DND-41 (cell line): ENCODE results near the gene TSC22D2.
A peak's percentile ranks its signal among the peaks of the same experiment; 100 is the strongest.

Experiments used
- ATAC-seq: fragments of 200-7000 bp; cut with Tn5 transposase; 3 replicates; pipeline ENCODE4 v1.9.1; 2021; ENCODE audit warnings: low read depth; ENCODE audit not compliant: insufficient read depth
- DNase-seq: peaks from one replicate; pipeline ENCODE4 v3.0.0-alpha.2; 2020
- H2AFZ ChIP-seq: 2 replicates; pipeline ENCODE4 v1.6.0; 2012; ENCODE audit warnings: low read depth, low read length
- H3K27ac ChIP-seq: 2 replicates; pipeline ENCODE4 v1.5.1; 2012; ENCODE audit warnings: low read length, inconsistent platforms
- H3K27me3 ChIP-seq: fragments of 200-600 bp; sonication (generic); 2 replicates; pipeline ENCODE4 v1.6.0; 2012; ENCODE audit warnings: low read length, mild to moderate bottlenecking, inconsistent platforms; ENCODE audit not compliant: insufficient read depth, poor library complexity
- H3K36me3 ChIP-seq: 2 replicates; pipeline ENCODE4 v1.5.1; 2012; ENCODE audit warnings: low read length, inconsistent platforms; ENCODE audit not compliant: insufficient read depth
- H3K4me1 ChIP-seq: 2 replicates; pipeline ENCODE4 v1.5.1; 2012; ENCODE audit warnings: mild to moderate bottlenecking, low read length; ENCODE audit not compliant: insufficient read depth
- H3K4me2 ChIP-seq: 2 replicates; pipeline ENCODE4 v1.6.0; 2012; ENCODE audit warnings: mild to moderate bottlenecking, moderate library complexity, low read length, inconsistent platforms; ENCODE audit not compliant: insufficient read depth
- H3K4me3 ChIP-seq, 2 experiments: fragments of 200-600 bp in 1 of 2; shearing (Covaris generic) in 1 of 2; 2 replicates each; pipeline ENCODE4 v1.5.1; 2012 to 2016; ENCODE audit warnings: inconsistent platforms in 2 of 2, low read length in 2 of 2, mild to moderate bottlenecking in 2 of 2, low read depth in 1 of 2, moderate library complexity in 1 of 2
- H3K79me2 ChIP-seq: 2 replicates; pipeline ENCODE4 v1.6.0; 2012; ENCODE audit warnings: low read length, inconsistent platforms; ENCODE audit not compliant: insufficient read depth
- H3K9ac ChIP-seq: 2 replicates; pipeline ENCODE4 v1.6.0; 2012; ENCODE audit warnings: low read depth, mild to moderate bottlenecking, inconsistent platforms, low read length, moderate library complexity
- H3K9me3 ChIP-seq: 2 replicates; pipeline ENCODE4 v1.5.1; 2012; ENCODE audit warnings: low read length, moderate library complexity, mild to moderate bottlenecking, inconsistent platforms; ENCODE audit not compliant: insufficient read depth, severe bottlenecking
- H4K20me1 ChIP-seq: 2 replicates; pipeline ENCODE4 v1.6.0; 2012; ENCODE audit warnings: low read length; ENCODE audit not compliant: insufficient read depth
- EZH2 ChIP-seq: IDR thresholded peaks from 3 replicates; pipeline ENCODE4 v1.6.1; 2012; ENCODE audit warnings: borderline replicate concordance, low read depth, mild to moderate bottlenecking, moderate library complexity, low read length, inconsistent platforms; ENCODE audit not compliant: severe bottlenecking
- TF ChIP-seq, protein P1 (sequence below): IDR thresholded peaks from 2 replicates; pipeline ENCODE4 v1.5.1; 2012; ENCODE audit warnings: borderline replicate concordance, low read length, moderate library complexity, mild to moderate bottlenecking; ENCODE audit not compliant: poor library complexity, severe bottlenecking; ENCODE audit errors: extremely low read depth

TSC22D2 gene

DNA sequence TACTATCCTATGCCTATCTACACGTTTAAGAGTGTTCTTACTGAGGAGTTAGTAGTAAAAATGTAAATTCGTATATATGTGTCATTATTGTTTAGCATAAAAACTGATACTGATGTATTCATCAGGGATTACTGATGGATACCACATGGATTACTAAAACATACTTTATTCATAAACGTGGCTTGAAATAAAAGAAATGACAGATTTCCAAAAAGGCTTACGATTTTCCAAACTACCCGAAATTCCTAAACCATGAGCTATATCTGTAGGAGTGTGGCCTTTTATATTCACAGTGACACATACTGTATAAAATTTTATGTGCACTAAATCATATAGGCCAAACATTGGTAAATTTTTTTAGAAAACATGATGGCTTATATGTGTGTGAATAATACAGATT, 6.9 kb downstream of the TSC22D2 start:
- Histone ChIP-seq H3K9me3 (no peaks in the 10 kb centered on the region), H3K27me3 (no peaks in the 10 kb centered on the region), H4K20me1 (peaks cover 62% of the 10 kb centered on the region), H3K4me1 (peaks cover 54% of the 10 kb centered on the region), H3K36me3 (peaks cover 21% of the 10 kb centered on the region; the same call in 1 of the 2 replicates), H3K79me2 (peaks cover 99% of the 10 kb centered on the region), H3K9ac (0 out of 2 replicates have a peak overlapping the region, but pooled peaks have one; percentile 19), H3K4me2 (peak overlapping the region; percentile 91), H3K27ac (no peak overlapping the region), H2AFZ (no peak overlapping the region), H3K4me3 (peak overlapping the region in 1 of 2 experiments; percentile 91; a peak in 1 of 4 replicates)
- TF ChIP-seq, protein P1, sequence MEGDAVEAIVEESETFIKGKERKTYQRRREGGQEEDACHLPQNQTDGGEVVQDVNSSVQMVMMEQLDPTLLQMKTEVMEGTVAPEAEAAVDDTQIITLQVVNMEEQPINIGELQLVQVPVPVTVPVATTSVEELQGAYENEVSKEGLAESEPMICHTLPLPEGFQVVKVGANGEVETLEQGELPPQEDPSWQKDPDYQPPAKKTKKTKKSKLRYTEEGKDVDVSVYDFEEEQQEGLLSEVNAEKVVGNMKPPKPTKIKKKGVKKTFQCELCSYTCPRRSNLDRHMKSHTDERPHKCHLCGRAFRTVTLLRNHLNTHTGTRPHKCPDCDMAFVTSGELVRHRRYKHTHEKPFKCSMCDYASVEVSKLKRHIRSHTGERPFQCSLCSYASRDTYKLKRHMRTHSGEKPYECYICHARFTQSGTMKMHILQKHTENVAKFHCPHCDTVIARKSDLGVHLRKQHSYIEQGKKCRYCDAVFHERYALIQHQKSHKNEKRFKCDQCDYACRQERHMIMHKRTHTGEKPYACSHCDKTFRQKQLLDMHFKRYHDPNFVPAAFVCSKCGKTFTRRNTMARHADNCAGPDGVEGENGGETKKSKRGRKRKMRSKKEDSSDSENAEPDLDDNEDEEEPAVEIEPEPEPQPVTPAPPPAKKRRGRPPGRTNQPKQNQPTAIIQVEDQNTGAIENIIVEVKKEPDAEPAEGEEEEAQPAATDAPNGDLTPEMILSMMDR, result no peak
- no peak for TF ChIP-seq EZH2
- no peak for DNase-seq
- no peak for ATAC-seq

DNA sequence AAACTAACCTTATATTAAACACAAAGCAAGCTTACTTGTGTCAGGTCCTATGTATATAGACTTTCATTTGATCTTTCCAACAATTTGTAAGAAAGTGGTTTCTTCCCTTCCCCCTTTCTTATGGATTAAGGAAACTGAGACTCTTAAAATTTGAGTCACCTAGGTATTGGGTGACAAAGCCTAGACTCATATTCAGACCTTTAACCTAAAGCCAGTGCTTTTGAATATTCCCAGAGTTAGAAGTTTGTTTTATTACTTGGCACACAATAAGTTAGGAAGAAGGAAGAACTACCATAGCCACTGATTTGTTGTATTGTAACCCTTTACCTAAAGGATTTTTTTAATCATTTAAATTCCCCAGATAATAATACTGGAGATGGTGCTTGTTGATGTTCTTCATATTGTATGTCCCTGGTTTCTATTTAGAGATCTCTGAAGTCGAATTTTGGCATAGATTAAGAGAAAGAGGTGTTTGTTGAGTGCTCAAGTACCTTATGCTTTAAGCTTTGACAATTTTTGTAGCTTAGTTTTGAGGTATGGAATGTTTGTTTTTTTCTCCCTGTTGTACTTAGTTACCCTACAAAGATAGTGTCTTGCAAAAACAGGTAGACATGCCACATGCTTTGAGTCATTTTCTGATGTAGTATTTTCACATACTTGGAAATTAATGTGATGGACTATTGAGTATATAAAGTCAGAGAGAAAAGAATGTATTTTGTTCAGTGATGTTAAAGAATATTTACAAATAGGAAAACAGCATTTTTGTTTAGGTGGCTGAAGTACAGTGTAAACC, 11.2 kb downstream of the TSC22D2 start:
- H3K4me1 ChIP-seq, result peaks cover 18% of the 10 kb centered on the region
- H3K27me3 ChIP-seq, result no peaks in the 10 kb centered on the region
- ATAC-seq (no peak), DNase-seq (no peak)
- H3K4me3 ChIP-seq, result no peak overlapping the region
- peaks cover 87% of the 10 kb centered on the region for H3K79me2 ChIP-seq
- H2AFZ ChIP-seq, result no peak overlapping the region
- peak overlapping the region; percentile 8; the same call in 1 of the 2 replicates for H3K4me2 ChIP-seq
- H3K36me3 ChIP-seq, result peaks cover 11% of the 10 kb centered on the region; the same call in 1 of the 2 replicates
- TF ChIP-seq, protein P1, result no peak
- TF ChIP-seq EZH2, result no peak
- H3K27ac ChIP-seq, result no peak overlapping the region
- H3K9me3 ChIP-seq, result no peaks in the 10 kb centered on the region
- no peak overlapping the region for H3K9ac ChIP-seq
- peaks cover 25% of the 10 kb centered on the region for H4K20me1 ChIP-seq

DNA sequence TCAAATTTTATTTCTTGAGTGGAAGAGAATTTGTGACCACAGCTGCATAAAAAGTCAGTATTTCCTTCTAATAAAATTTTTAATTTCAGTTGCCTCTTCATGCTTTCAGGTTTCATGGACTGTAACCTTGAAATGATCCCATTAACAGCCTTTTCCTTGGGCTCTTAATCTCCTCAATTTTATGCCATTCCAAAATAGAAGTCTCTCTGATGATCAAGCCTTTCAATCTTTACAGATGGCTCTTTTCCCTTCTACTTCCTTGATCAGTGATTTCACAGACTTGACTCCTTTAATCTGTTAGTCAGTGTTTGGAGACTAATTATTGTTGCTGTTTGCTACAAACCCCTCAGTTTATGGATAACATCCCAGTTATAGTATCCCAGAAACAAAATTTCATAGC, 11.9 kb downstream of the TSC22D2 start:
- H2AFZ ChIP-seq, result no peak overlapping the region
- ATAC-seq (no peak), DNase-seq (no peak)
- no peak overlapping the region for H3K4me2 ChIP-seq
- peaks cover 11% of the 10 kb centered on the region; the same call in 1 of the 2 replicates for H3K4me1 ChIP-seq
- no peaks in the 10 kb centered on the region for H3K27me3 ChIP-seq
- peaks cover 6% of the 10 kb centered on the region; the same call in 1 of the 2 replicates for H3K36me3 ChIP-seq
- no peak overlapping the region for H3K9ac ChIP-seq
- H3K9me3 ChIP-seq, result no peaks in the 10 kb centered on the region
- peaks cover 21% of the 10 kb centered on the region; the same call in 1 of the 2 replicates for H4K20me1 ChIP-seq
- no peak overlapping the region for H3K4me3 ChIP-seq
- H3K79me2 ChIP-seq, result peaks cover 80% of the 10 kb centered on the region
- H3K27ac ChIP-seq, result no peak overlapping the region
- TF ChIP-seq EZH2, result no peak
- TF ChIP-seq, protein P1, result no peak
